ENCODE results near the gene CTSA.

CTSA gene

DNA sequence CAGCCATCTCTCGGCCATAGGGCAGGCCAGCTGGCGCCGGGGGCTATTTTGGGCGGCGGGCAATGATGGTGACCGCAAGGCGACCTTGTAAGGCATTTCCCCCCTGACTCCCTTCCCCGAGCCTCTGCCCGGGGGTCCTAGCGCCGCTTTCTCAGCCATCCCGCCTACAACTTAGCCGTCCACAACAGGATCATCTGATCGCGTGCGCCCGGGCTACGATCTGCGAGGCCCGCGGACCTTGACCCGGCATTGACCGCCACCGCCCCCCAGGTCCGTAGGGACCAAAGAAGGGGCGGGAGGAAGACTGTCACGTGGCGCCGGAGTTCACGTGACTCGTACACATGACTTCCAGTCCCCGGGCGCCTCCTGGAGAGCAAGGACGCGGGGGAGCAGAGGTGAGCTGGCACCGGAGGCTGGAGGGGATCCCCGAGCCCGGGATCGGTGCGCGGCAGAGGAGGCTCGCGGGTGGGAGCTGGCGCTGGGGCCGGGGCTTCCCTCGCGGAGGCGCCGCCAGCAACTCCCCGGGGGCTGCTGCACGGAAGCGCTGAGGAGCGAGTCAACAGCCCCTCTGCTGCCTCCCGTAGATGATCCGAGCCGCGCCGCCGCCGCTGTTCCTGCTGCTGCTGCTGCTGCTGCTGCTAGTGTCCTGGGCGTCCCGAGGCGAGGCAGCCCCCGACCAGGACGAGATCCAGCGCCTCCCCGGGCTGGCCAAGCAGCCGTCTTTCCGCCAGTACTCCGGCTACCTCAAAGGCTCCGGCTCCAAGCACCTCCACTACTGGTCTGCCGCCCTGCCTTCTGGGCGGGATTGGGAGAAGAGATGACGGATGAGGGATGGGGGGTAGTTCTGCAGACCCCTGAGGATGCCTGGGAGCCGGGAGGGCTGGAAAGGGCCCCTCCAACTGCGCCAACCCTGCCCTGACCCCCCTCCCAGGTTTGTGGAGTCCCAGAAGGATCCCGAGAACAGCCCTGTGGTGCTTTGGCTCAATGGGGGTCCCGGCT is at the start of gene CTSA, which contains the start of gene NEURL2:
TSS of gene CTSA (plus strand) at position 351 of the 999 bp plus-strand sequence. CDS start at position 585, 234 bp downstream.
TSS of gene NEURL2 (minus strand) at position 224 of the 999 bp plus-strand sequence. CDS start at position 7, 217 bp downstream.
- peak; percentile 92 for DNase-seq

DNA sequence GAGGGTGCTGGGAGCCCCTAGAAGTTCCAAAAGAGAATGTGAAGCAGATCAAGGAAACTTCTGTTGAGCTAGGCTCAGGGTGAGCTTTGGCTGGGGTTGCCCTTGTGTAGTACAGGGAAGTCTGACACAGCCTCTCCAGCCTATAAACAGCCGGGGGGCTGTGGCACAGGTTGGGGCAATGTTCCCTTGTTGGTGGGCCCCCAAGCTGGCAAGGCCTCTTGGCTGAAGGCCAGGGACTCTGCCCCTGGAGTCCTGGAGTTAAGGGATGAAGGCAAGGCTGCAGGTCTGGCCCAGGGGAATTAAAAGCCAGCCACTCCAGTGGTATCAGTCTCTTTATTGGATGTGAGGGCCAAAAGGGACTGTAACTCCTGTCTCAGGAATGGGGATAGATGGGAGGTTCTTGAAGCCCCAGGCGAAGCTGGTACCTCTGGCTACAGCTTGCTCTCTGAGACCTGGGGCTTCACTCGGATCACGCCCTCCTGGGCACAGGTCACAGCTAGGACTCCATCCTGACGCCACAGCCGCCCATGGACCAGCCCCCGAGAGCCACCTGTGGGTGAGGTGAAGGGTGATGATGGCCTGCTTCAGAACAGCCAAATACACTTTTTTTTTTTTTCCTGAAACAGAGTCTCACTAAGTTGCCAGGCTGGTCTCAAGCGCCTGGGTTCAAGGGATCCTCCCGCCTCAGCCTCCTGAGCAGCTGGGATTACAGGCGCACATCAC is 49.6 kb upstream of the CTSA start:
- DNase-seq, result no peak

DNA sequence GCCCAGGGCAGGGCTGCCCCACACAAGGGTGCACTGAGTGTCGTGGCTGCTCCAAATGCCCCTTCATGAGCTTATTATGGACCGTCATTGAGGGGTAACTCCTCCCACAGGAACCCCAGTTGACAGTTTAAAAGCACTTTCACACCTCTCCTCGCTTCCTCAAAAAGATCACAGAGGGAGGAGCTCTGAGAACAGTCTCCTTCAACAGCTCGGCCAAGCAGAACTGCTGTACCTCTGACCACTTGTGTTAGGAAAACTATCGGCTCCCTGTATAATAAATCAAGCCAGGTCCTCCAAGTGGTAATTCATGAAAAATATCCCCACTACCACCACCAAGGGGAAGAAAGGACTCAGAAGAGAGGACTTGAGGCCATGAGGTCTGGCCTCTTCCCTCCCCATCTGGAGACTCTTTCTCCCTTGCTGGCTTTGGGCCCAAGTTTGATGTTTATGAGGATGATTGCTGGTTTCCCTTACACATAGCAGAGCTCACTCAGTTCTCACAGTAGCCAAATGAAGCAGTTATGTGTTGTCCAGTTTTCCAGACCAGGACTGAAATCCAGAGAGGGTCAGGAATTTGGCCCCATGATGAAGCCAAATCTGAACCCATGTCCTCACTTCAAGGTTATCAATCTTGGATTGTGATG is 48.8 kb upstream of the CTSA start:
- DNase-seq, result no peak

DNA sequence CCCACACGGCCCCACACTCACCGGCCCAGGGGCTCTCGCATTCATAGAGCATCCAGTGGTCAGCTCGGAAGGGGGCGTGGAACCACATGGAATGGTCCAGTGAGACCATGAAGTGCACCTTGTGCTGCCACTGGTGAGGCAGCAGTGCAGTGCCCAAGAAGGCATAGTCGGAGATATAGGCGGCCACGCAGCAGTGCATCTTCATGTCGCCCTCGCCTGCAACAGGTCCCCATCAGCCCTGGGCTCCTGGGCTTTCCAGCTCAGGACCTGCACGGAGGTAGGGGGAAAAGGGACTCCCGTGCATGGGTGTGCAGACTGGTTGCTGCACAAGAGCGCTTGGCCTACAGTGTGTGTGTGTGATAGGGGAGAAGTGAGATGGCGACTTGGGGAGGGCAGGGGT is 47.6 kb upstream of the CTSA start:
- DNase-seq, result no peak

DNA sequence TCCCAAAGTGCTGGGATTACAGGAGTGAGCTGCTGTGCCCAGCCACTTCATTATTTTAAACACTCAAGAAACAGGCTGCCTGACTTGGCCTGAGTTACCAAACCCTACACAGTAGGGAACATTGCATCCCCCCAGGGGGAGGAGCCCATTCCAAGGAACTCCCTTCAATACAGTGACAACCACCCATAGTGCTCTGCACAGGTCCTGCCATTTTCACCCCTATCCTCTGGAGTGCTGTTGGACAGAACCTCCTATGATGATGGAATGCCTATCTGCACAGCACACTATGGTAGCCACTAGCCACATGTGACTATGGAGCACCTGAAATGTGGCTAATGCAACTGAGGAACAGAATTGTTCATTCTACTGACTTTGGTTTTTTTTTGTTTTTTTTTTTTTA is 45.7 kb upstream of the CTSA start:
- DNase-seq, result no peak

DNA sequence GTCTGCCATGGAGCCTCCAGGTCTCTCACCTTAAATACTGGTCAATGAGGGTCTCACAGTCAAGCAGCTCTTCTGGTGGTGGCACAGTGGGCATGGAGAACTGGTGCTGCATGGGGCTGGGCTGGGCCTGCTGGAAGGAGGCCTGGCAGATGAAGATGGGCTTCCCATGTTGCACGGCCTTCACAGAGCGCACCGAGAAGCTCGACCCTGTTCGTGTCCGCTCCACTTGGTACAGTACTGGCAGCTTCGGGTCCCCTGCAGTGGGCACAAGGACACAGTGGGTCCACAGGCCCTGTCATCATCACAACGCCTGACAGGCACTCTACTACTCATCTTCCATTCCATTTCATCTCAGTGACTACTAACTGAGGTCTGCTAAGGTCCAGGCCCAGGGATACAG is 42.7 kb upstream of the CTSA start:
- no peak for DNase-seq

DNA sequence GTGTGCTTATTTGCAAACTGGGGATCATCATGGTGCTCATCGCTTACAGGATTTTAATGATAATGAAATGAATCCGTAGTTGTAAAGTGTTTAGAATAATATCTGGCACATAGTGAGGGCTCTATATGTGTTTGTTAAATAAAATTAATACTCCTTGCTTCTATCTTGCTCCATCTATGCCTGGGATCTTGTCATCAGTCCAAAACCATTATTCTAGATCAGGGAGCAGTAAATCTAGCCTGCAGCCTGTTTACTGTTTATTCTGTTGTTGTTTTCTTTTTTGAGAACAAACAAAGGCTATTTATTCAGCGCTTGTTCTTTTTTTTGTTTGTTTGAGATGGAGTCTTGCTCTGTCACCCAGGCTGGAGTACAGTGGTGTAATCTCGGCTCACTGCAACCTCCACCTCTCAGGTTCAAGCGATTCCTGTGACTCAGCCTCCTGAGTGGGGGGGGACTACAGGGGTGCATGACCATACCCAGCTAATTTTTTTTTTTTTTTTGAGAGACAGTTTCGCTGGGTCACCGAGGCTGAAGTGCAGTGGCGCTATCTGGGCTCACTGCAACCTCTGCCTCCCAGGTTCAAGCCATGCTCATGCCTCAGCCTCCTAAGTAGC is 42.1 kb upstream of the CTSA start:
- DNase-seq, result no peak

DNA sequence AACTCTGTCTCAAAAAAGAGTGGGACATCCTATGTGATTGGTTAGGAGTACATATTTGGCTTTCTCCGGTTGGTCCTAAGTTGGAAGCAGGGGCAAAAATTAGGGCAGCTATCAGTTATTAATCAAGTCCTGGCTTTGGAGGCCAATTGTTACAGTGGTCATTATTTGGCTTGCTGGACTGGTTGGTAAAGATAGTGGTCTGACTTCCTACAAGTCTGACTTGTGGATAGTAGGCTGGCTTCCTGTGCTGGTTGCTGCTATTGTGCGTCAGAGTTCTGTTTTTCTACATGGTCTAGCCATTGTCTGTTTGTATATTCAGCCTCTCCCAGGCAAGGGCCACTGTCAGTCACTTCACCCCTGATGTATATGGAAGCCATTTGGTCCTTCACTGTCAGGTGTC is 40.9 kb upstream of the CTSA start:
- no peak for DNase-seq

DNA sequence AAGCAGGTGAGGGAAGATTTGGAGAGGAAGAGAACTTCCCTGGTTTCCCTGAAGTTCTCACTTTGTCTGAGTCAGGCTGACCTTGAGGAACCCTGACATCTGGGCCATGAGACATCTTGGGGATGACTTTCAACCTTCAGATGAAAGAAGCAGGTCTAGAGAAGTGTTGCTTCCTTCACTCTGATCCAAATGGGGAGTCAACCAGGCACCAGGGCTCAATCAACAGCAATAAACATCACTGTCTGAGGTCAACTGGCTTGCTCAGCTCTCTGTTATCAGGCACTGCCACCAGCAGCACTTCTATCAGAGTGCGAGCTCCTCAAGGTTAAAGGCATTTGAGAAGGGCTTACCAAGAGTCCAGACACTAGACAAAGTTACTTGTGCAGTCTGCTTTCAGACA is 40.2 kb upstream of the CTSA start:
- DNase-seq, result no peak

DNA sequence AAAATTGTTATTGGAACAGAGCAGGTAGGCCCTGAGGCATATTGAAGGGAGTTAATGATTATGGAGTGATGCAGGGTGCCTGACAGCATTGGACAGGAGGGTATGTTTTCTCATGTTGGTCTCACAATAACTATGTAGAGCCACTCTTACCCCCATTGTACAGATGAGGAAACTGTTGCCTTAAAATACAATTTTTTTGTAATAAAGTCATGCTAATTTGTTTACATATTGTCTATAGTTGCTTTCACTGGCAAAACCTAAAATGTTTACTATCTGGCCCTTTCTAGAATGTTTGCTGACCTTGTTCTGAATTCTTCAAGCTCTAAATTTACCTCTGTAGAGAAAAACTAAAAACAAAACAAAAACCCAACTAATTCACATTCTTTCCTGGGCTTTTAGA is 39.6 kb upstream of the CTSA start:
- DNase-seq, result no peak

DNA sequence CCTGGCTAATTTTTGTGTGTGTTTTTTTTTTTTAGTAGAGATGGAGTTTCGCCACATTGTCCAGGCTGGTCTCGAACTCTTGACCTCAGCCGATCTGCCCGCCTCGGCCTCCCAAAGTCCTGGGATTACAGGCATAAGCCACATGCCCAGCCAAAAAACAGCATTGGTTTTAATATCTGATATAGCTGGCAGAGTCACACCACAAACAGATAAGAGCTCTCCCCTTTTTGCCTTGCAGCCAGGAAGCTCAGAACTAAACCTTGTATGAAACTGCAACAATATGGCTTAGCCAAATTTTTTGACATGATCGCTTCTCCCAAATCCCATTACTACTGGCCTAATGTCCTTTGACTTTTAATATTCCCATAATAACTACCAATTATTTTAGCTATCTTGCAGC is 38.8 kb upstream of the CTSA start:
- DNase-seq, result no peak

DNA sequence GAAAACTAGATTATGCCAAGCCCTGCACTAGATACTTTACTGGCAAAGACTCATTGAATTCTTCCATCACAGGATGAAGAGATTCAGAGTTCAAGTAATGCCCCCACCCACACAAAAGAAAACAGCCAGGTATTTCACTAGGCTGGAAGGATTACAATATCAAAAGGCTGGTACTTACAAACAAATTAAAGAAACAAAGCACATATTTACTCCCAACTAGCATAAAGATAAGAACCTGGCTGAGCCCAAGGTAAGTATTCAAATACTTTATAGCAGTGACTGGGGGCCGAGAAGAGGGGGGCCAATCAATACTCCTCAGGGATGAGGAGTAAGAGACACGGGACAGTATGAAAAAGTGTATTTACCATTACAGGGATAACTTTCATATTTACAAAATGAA is 37.7 kb upstream of the CTSA start:
- no peak for DNase-seq

DNA sequence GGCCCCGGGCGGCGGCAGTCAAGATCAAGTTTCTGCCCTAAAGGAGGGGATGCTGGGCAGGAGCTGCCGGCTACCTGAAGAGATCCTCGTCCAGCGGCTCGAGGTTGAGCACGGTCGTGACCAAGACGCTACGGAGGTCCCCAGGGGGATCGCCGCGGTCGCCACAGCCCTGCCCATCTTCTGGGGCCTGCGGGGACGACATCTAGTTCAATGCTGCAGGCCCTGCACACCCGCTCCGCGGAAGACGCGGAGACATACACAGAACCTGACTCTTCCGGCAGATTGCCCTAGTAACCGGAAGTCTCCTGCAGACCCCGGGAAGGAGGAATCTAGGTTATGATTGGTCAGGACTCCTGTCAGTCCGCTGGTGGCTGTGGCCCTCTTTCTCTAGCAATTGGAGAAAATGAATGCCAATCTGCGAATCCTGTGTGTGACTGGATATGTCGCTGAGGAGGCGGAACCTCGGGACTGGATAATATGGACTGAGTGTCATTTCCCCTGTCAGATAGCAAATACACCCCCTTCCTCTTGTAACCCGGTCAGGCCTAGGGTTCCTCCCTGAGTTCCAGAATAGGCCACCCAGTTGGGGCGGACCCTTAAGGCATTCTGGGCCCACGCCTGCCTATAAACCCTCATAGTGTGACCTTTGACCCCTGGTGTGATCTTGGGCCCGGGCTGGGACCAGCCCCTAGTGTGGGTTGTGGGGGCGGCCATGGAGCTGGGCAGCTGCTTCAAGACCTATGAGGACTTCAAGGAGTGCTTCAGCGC is 33.8 kb upstream of the CTSA start, which contains the start of the genes ACOT8 and ZSWIM3:
TSS of gene ACOT8 (minus strand) at position 279 of the 768 bp plus-strand sequence. CDS start at position 202, 77 bp downstream.
TSS of gene ZSWIM3 (plus strand) at position 501 of the 768 bp plus-strand sequence. CDS start at position 713, 212 bp downstream.
- DNase-seq, result peak; percentile 100

DNA sequence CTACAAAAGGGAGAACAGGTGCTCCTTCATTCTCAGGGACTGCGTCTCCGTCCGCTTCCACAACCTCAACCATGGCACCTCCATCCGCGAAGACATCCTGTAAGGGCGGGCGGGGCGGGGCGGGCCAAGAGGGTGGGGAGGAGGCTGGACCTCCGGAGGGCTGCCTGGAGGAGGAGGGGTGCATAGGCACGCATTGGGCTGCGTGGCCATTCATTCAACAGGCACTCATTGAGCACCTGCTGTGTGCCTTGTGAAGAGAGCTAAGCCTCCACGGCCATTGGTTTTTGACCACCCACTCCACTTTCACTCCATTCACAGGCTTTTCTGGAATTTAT is 33.3 kb upstream of the CTSA start:
- no peak for DNase-seq

DNA sequence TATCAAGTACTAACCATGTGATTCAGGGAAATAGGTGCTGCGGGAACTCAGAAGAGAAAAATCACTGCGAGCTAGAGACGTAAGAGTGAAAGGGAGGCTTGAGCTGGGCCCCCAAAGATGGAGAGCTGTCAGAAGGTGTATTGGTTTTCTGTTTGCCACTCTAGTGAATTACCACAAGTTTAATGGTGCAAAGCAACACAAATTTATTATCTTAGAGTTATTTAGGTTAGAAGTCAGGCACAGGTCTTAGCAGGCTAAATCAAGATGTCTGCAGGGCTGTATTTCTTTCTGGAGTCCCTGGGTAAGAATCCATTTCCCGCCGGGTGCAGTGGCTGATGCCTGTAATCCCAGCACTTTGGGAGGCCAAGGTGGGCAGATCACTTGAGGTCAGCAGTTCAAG is 31.2 kb upstream of the CTSA start:
- no peak for DNase-seq

DNA sequence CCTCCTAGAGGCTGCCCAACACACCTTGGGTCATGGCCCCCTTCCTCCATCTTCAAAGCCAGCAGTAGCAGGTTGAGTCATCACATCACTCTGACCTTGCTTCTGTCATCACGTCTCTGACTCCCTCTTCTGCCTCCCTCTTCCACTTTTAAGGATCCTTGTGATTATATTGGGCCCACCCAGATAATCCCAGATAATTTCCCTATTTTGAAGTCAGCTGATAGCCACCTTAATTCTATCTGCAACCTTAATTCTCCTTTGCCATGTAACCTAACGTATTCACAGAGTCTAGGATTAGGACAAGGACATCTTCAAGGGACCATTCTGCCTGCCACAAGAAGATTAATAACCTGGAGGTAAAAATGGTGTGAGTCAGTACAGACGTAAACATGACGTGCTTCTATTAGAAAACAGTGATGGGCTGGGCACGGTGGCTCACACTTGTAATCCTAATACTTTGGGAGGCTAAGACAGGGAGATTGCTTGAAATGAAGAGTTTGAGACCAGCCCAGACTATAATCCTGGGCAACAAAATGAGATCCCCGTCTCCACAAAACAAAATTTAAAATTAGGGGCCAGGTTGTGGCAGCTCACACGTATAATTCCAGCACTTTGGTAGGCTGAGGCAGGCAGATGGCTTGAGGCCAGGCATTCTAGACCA is 30.4 kb upstream of the CTSA start:
- no peak for DNase-seq

DNA sequence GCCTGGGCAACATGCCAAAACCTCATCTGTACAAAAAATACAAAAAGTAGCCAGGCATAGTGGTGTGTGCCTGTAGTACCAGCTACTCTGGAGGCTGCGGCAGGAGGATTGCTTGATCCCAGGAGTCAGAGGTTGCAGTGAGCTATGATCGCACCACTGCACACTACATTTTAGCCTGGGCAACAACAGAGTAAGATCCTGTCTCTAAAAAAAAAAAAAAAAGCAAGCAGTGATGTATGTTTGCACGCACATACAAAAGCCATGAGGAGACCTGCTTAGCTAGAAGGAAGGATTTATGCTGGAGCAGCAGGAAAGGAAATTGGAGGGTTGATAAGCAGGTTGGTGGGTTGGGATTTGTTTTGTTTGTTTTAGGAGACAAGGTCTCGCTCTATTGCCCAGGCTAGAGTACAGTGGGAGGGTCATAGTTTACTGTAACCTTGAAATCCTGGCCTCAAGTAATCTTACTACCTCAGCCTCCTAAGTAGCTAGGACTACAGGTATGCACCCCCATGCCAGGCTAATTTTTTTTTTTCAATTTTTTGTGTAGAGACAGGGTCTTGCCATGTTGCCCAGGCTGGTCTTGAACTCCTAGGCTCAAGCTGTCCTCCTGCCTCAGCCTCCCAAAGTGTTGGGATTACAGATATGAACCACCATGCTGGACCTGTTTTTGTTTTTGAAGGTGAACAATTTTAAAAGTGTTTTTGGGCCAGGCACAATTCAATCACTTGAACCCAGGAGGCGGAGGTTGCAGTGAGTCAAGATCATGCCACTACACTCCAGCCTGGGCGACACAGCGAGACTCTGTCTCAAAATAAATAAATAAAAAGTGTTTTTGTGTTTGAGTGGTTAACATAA is 29.7 kb upstream of the CTSA start:
- DNase-seq, result no peak

DNA sequence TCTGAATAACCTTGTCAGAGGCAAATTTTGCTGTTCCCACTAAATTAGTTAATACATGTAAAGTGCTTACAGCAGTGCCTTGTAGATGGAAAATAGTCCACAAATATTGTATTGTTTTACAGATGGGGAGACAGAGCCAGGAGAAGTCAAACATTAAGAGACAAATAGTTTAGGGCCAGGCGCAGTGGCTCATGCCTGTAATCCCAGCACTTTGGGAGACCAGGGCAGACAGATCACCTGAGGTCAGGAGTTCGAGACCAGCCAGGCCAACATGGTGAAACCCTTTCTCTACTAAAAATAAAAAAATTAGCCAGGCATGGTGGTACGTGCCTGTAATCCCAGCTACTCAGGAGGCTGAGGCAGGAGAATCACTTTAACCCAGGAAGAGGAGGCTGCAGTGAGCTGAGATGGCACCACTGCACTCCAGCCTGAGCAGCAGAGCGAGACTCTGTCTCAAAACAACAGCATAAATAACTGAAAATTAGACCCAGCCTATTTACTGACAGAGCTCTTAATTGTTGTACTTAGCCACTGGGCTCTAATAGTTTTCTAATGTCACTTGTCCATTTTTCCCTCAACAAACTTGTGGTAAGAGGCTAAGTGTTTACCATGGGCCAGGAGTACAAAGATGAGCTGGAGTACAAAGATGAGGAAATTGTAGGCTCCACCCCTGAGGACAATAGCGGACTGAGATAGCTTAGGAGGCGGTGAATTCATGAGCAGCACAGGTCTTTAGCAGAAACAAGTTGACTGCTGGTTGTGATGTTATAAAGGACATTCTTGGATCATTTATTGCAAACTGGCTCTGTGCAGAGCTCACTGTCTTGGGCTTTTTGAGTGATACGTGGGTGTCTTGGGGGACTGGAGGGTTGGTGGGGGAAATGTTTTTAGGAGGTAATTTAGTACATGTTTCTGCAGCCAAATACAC is 27.3 kb upstream of the CTSA start:
- no peak for DNase-seq

DNA sequence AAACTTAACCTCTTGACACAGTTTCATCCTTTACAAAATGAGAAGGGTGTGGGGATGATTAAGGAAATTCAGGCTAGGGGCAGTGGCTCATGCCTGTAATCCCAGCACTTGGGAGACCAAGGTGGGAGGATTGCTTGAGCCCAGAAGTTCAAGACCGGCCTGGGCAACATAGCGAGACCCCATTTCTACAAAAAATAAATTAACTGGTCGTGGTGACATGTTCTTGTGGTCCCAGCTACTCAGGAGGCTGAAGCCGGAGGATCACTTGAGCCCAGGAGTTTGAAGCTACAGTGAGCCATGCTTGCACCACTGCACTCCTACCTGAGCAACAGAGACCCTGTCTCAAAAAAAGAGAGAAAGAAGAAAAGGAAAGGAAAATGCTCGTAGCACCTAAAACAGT is 24.7 kb upstream of the CTSA start:
- no peak for DNase-seq
